OCI-LY3 (cell line): ENCODE measurements around the gene SMCO2.

Experiments used
- H2AFZ ChIP-seq: fragments of 200-600, 300-600 bp; shearing (Covaris generic); 2 replicates; pipeline ENCODE4 v1.6.0; 2014; ENCODE audit warnings: antibody characterized with exemption, low read depth, low read length
- H3K27ac ChIP-seq: fragments of 200-600, 300-600 bp; sonication (generic); 2 replicates; pipeline ENCODE4 v1.5.1; 2014; ENCODE audit warnings: mild to moderate bottlenecking, low read length, moderate library complexity, mixed read lengths
- H3K27me3 ChIP-seq: fragments of 200-600, 300-600 bp; sonication (generic); 2 replicates; pipeline ENCODE4 v1.6.1; 2014; ENCODE audit warnings: low read depth, low read length, mixed read lengths
- H3K36me3 ChIP-seq: fragments of 200-600, 300-600 bp; sonication (generic); replicated peaks from 2 replicates; pipeline ENCODE3; 2014; ENCODE audit warnings: low read depth, low read length, mixed read lengths
- H3K4me1 ChIP-seq: fragments of 300-600, 200-600 bp; sonication (generic); 2 replicates; pipeline ENCODE4 v1.6.1; 2014; ENCODE audit warnings: low read length, mixed read lengths
- H3K4me2 ChIP-seq: fragments of 200-600, 300-600 bp; sonication (generic); 2 replicates; pipeline ENCODE4 v1.6.1; 2014; ENCODE audit warnings: low read length, mixed read lengths
- H3K4me3 ChIP-seq: fragments of 300-600, 200-600 bp; sonication (generic); 2 replicates; pipeline ENCODE4 v1.5.1; 2014; ENCODE audit warnings: antibody characterized with exemption, mild to moderate bottlenecking, low read length, moderate library complexity
- H3K79me2 ChIP-seq: fragments of 300-600, 200-600 bp; shearing (Covaris generic); 2 replicates; pipeline ENCODE4 v1.6.1; 2014; ENCODE audit warnings: mild to moderate bottlenecking, low read length, mixed read lengths
- H3K9ac ChIP-seq: fragments of 300-600, 200-600 bp; shearing (Covaris generic); 2 replicates; pipeline ENCODE4 v1.6.0; 2014; ENCODE audit warnings: mild to moderate bottlenecking, low read length, moderate library complexity
- H3K9me3 ChIP-seq: fragments of 200-600, 300-600 bp; shearing (Covaris generic); 2 replicates; pipeline ENCODE4 v1.6.1; 2014; ENCODE audit warnings: low read length, mixed read lengths; ENCODE audit not compliant: insufficient read depth
- H4K20me1 ChIP-seq: fragments of 200-600, 300-600 bp; sonication (generic); 2 replicates; pipeline ENCODE4 v1.6.1; 2016; ENCODE audit warnings: low read length, mixed read lengths; ENCODE audit not compliant: insufficient read depth
- CTCF ChIP-seq: fragments of 200-600, 300-600 bp; sonication (generic); IDR thresholded peaks from 2 replicates; pipeline ENCODE4 v1.5.1; 2014; ENCODE audit warnings: antibody characterized with exemption, low read length, low read depth
- EZH2phosphoT487 ChIP-seq: fragments of 200-600 bp; shearing (Covaris generic); IDR thresholded peaks from 2 replicates; pipeline ENCODE4 v1.6.1; 2018; ENCODE audit warnings: antibody characterized with exemption, mixed run types, low read depth

Gene SMCO2

GRCh38 chr12:27508736-27509431 lies 62.3 kb downstream of the SMCO2 start:
- no peaks in the 10 kb centered on the region for H3K79me2 ChIP-seq
- no peak overlapping the region for H2AFZ ChIP-seq
- H3K9ac ChIP-seq = no peak overlapping the region
- H3K4me1 ChIP-seq = no peaks in the 10 kb centered on the region
- H3K27me3 ChIP-seq = no peaks in the 10 kb centered on the region; the same call in 1 of the 2 replicates
- H3K36me3 ChIP-seq = no peaks in the 10 kb centered on the region
- H4K20me1 ChIP-seq = no peaks in the 10 kb centered on the region
- no peak overlapping the region for H3K27ac ChIP-seq
- no peak overlapping the region for H3K4me3 ChIP-seq
- no peak overlapping the region for H3K4me2 ChIP-seq
- TF ChIP-seq EZH2phosphoT487 (no peak), CTCF (no peak)
- H3K9me3 ChIP-seq = no peaks in the 10 kb centered on the region

DNA sequence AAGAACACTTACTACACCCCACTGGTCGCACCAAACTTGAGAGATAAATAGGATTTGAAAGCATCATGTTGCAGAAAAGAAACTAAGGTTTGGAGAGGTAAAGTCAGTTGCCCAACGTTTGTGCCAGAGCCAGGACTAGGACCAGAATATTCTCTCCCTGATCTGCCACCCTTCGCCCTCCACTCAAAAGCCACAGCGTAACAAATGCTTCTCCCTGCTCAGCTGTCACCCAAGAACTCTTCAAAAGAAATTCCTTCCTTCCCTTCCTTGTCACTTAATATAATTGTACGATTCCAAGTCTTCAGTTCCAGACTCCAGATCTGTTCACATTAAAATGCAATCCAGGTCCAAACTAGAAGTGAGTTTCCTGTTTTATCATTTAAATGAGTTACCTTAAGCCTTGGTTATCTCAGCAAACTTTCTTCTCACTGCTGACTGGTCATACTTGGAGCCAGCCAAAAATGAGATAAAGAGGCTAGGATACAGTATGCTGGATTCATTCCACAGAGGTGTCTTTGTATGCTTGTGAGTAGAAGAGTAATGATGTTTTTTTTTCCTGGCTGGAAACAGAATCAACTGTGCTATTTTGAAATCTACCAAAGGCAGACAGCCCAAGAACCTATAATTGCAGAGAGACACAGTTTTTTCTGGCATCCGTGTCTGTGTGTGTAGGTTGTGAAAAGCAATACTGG lies 64.6 kb downstream of the SMCO2 start:
- H3K36me3 ChIP-seq = no peaks in the 10 kb centered on the region
- H3K4me1 ChIP-seq = no peaks in the 10 kb centered on the region
- H4K20me1 ChIP-seq = no peaks in the 10 kb centered on the region
- H3K79me2 ChIP-seq = no peaks in the 10 kb centered on the region
- no peak overlapping the region for H3K4me3 ChIP-seq
- no peak overlapping the region for H3K4me2 ChIP-seq
- H2AFZ ChIP-seq = no peak overlapping the region
- H3K27ac ChIP-seq = no peak overlapping the region
- H3K9me3 ChIP-seq = no peaks in the 10 kb centered on the region
- H3K9ac ChIP-seq = no peak overlapping the region
- peaks cover 3% of the 10 kb centered on the region; the same call in 1 of the 2 replicates for H3K27me3 ChIP-seq
- TF ChIP-seq EZH2phosphoT487 (no peak), CTCF (no peak)

DNA sequence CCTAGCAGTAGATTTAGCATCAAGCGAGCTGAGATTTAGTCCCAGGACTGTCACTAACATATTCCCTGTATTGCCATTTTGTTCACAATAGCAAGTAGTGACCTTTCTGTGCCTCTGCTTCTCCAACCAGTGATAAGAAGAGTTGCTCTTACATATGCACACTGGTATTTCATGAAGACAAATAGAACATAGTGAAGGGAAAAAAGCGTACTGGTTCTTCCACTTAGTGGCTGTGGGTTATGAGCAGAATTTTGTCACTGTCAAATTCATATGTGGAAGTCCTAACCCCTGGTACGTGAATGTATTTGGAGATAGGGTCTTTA lies 65.1 kb downstream of the SMCO2 start:
- Histone ChIP-seq H3K4me1 (no peaks in the 10 kb centered on the region), H3K36me3 (no peaks in the 10 kb centered on the region), H3K9ac (no peak overlapping the region), H2AFZ (no peak overlapping the region), H3K9me3 (no peaks in the 10 kb centered on the region), H3K4me2 (no peak overlapping the region), H3K79me2 (no peaks in the 10 kb centered on the region), H3K27ac (no peak overlapping the region), H3K4me3 (no peak overlapping the region), H4K20me1 (no peaks in the 10 kb centered on the region), H3K27me3 (peaks cover 8% of the 10 kb centered on the region; the same call in 1 of the 2 replicates)
- TF ChIP-seq CTCF (no peak), EZH2phosphoT487 (no peak)

DNA sequence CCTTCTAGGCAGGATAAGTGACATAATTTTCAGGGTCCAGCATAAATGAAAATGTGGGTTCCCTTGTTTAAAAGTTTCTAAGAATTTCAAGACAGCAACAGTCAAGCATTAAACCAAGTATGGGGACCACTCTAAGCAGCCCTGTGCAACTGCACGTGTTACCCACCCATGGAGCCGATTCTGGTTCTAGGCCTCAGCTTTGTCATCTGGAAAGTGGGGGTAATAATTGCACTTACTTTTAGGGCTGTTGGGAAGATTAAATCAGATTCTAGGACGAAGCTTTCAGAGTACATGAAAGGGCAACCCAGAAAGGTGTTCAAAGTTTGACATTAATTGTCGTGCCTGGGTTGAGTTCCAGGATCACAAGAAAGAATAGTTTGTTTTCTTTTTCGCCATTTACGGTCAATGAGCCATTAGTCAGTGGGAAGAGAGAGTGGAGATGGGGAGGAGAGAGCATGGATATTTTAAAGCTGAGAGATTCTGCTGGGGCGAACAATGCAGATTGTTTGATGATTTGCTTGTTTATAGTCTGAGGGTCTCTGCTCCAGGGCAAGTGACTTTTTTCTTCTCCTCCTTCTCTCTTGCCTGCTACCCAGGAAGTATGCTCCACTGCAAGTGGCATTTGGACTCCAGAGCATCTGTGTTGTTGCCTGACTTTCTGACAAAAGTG lies 66.8 kb downstream of the SMCO2 start:
- Histone ChIP-seq H3K27ac (no peak overlapping the region), H3K4me3 (no peak overlapping the region), H4K20me1 (no peaks in the 10 kb centered on the region), H3K79me2 (no peaks in the 10 kb centered on the region), H3K9ac (no peak overlapping the region), H2AFZ (no peak overlapping the region), H3K4me2 (no peak overlapping the region), H3K9me3 (no peaks in the 10 kb centered on the region), H3K4me1 (no peaks in the 10 kb centered on the region), H3K36me3 (no peaks in the 10 kb centered on the region), H3K27me3 (peaks cover 18% of the 10 kb centered on the region)
- TF ChIP-seq EZH2phosphoT487 = no peak
- TF ChIP-seq CTCF = no peak
